GM12878 (cell line): ENCODE data around the gene ZKSCAN8. TPM values are rescaled to one million over a fixed set of nuclear protein-coding genes. Genes with fewer than 3 reads are reported as not detected.

Source experiments
- ATAC-seq: fragments of 200-7000 bp; cut with Tn5 transposase; 3 replicates; pipeline ENCODE4 v1.9.1; 2020; ENCODE audit warnings: mild to moderate bottlenecking, moderate library complexity
- BruUV-seq: library from RNA; stranded (reverse); fragments of 400-500 nt; replicated peaks from 2 replicates; lab custom pipeline; 2021; lab: Mats Ljungman, UMichigan
- CTCF ChIA-PET: fragments of 300-600 bp; sonication (Branson Sonifier 250); formaldehyde crosslinking; extraction: SDS; loops from one replicate; lab custom pipeline; 2021; ENCODE audit warnings: inconsistent platforms; lab: Yijun Ruan, JAX
- POLR2A ChIA-PET: fragments of 350-600 bp; formaldehyde crosslinking; extraction: SDS; loops from one replicate; lab custom pipeline; 2021; ENCODE audit warnings: inconsistent platforms; lab: Charles Lee
- RAD21 ChIA-PET: fragments of 300-600 bp; sonication (Branson Sonifier 250); formaldehyde crosslinking; loops from one replicate; lab custom pipeline; 2023; ENCODE audit warnings: antibody characterized with exemption; ENCODE audit not compliant: unreplicated experiment; lab: Charles Lee
- SMC1A ChIA-PET: fragments of 300-600 bp; sonication (Branson Sonifier 250); formaldehyde crosslinking; loops from one replicate; lab custom pipeline; 2023; ENCODE audit not compliant: unreplicated experiment, uncharacterized antibody; lab: Charles Lee
- DNase-seq: peaks from one replicate; pipeline ENCODE4 v3.0.0-alpha.2; 2011; ENCODE audit warnings: low read depth, low spot score
- FAIRE-seq: peaks from 3 replicates; lab custom pipeline; 2011; peaks lifted over from hg19 to GRCh38; lab: Jason Lieb, UNC
- H2AFZ ChIP-seq: 2 replicates; pipeline ENCODE4 v1.6.0; 2011; ENCODE audit warnings: low read depth, low read length, control low read depth; ENCODE audit not compliant: control insufficient read depth
- H3K27ac ChIP-seq: 2 replicates; pipeline ENCODE4 v1.5.1; 2011; ENCODE audit warnings: control low read depth; ENCODE audit not compliant: control insufficient read depth, insufficient read depth
- H3K27me3 ChIP-seq, 2 experiments: replicated peaks in 1 of 2; 2 replicates each; pipeline versions ENCODE4 v1.6.0 to v1.6.1; 2011; ENCODE audit warnings: low read length in 1 of 2; ENCODE audit not compliant: control insufficient read depth in 2 of 2, insufficient read depth in 2 of 2
- H3K36me3 ChIP-seq, 2 experiments: 2 replicates each; pipeline ENCODE4 v1.5.1; 2011; ENCODE audit warnings: low read length in 1 of 2; ENCODE audit not compliant: control insufficient read depth in 2 of 2, insufficient read depth in 2 of 2
- H3K4me1 ChIP-seq: 2 replicates; pipeline ENCODE4 v1.6.1; 2011; ENCODE audit warnings: mild to moderate bottlenecking, low read length, moderate library complexity, mixed read lengths; ENCODE audit not compliant: control insufficient read depth, insufficient read depth
- H3K4me2 ChIP-seq: 2 replicates; pipeline ENCODE4 v1.6.0; 2011; ENCODE audit warnings: control low read depth; ENCODE audit not compliant: control insufficient read depth, insufficient read depth
- H3K4me3 ChIP-seq: fragments of 200-600 bp; sonication (generic); 2 replicates; pipeline ENCODE4 v1.5.1; 2016
- H3K79me2 ChIP-seq: 2 replicates; pipeline ENCODE4 v1.6.0; 2011; ENCODE audit warnings: low read length; ENCODE audit not compliant: control insufficient read depth, insufficient read depth
- H3K9ac ChIP-seq: 2 replicates; pipeline ENCODE4 v1.8.0; 2011; ENCODE audit warnings: low read length, control low read depth, mixed read lengths; ENCODE audit not compliant: control insufficient read depth, insufficient read depth
- H3K9me3 ChIP-seq: replicated peaks from 3 replicates; pipeline ENCODE4 v1.5.1; 2011; ENCODE audit warnings: mild to moderate bottlenecking, low read length; ENCODE audit not compliant: control insufficient read depth, insufficient read depth
- H4K20me1 ChIP-seq: 2 replicates; pipeline ENCODE4 v1.6.0; 2011; ENCODE audit not compliant: control insufficient read depth, insufficient read depth
- ASH2L ChIP-seq: fragments of 300-600, 200-600 bp; sonication (generic); IDR thresholded peaks from 2 replicates; pipeline ENCODE4 v1.6.1; 2017; ENCODE audit warnings: low read depth, mild to moderate bottlenecking, borderline replicate concordance
- BHLHE40 ChIP-seq, 2 experiments: fragments of 450-650 bp in 1 of 2; IDR thresholded peaks; 2 replicates each; pipeline ENCODE4 v1.6.1; 2011 to 2017; ENCODE audit warnings: low read depth in 2 of 2, borderline replicate concordance in 1 of 2, improper control_type of control experiment in 1 of 2, low read length in 1 of 2, mild to moderate bottlenecking in 1 of 2
- ELK1 ChIP-seq: IDR thresholded peaks from 2 replicates; pipeline ENCODE4 v1.6.1; 2012; ENCODE audit warnings: low read depth, low read length, improper control_type of control experiment
- EP300 ChIP-seq, 2 experiments: fragments of 150-350 bp in 1 of 2; IDR thresholded peaks; 2 replicates each; pipeline ENCODE4 v1.6.1; 2011 to 2012; ENCODE audit warnings: low read depth in 2 of 2, low read length in 2 of 2, borderline replicate concordance in 1 of 2, improper control_type of control experiment in 1 of 2, inconsistent platforms in 1 of 2; ENCODE audit not compliant: control insufficient read depth in 1 of 2
- HDGF ChIP-seq: fragments of 450-650 bp; IDR thresholded peaks from 2 replicates; pipeline ENCODE4 v1.6.1; 2016; ENCODE audit warnings: antibody characterized with exemption
- IKZF1 ChIP-seq: fragments of 450-650 bp; conservative IDR thresholded peaks from 2 replicates; pipeline ENCODE4 v1.6.1; 2017; ENCODE audit warnings: antibody characterized with exemption, mild to moderate bottlenecking
- IKZF2 ChIP-seq, 2 experiments: fragments of 450-650 bp; IDR thresholded peaks; 2 replicates each; pipeline ENCODE4 v1.6.1; 2017; ENCODE audit warnings: mild to moderate bottlenecking in 2 of 2, moderate library complexity in 2 of 2
- NBN ChIP-seq: fragments of 450-650 bp; IDR thresholded peaks from 2 replicates; pipeline ENCODE4 v1.6.1; 2016
- NKRF ChIP-seq: fragments of 450-650 bp; conservative IDR thresholded peaks from 2 replicates; pipeline ENCODE4 v1.6.1; 2017; ENCODE audit warnings: mild to moderate bottlenecking, moderate library complexity
- NR2C2 ChIP-seq: IDR thresholded peaks from 2 replicates; pipeline ENCODE4 v1.6.1; 2011; ENCODE audit warnings: borderline replicate concordance, low read depth; ENCODE audit not compliant: control insufficient read depth, insufficient read length
- PML ChIP-seq: IDR thresholded peaks from 2 replicates; pipeline ENCODE4 v1.6.1; 2012; ENCODE audit warnings: low read length, inconsistent platforms
- RELA ChIP-seq: fragments of 450-650 bp; IDR thresholded peaks from 2 replicates; pipeline ENCODE4 v1.8.0; 2014; ENCODE audit warnings: borderline replicate concordance; ENCODE audit not compliant: partially characterized antibody
- SIX5 ChIP-seq: IDR thresholded peaks from 2 replicates; pipeline ENCODE4 v1.6.1; 2011; ENCODE audit warnings: mild to moderate bottlenecking, low read depth, low read length, moderate library complexity; ENCODE audit not compliant: severe bottlenecking
- SRF ChIP-seq, 2 experiments: IDR thresholded peaks; 2 replicates each; pipeline ENCODE4 v1.6.1; 2011; ENCODE audit warnings: low read depth in 2 of 2, low read length in 2 of 2, mild to moderate bottlenecking in 1 of 2, moderate library complexity in 1 of 2
- YY1 ChIP-seq: IDR thresholded peaks from 2 replicates; pipeline ENCODE4 v1.6.1; 2011; ENCODE audit warnings: low read depth, mild to moderate bottlenecking, low read length
- WGBS: methylation state at CpG from one replicate; pipeline ENCODE4 v1.1.6; 2016; ENCODE audit warnings: low lambda C conversion rate; ENCODE audit not compliant: insufficient replicate concordance, insufficient coverage; ENCODE audit errors: missing lambda C conversion rate; 5-methylcytosine and 5-hydroxymethylcytosine counted together
- in situ Hi-C: fragments of 300-500 bp; cut with MboI; formaldehyde crosslinking; loops from 9 replicates; pipeline ENCODE4 v1.14.3; 2018; ENCODE audit warnings: mixed read lengths
- intact Hi-C: fragments of 100-400 bp; cut with micrococcal nuclease; formaldehyde crosslinking; loops from one replicate; pipeline ENCODE4 v1.14.2; 2022; ENCODE audit not compliant: unreplicated experiment
- polyA plus RNA-seq, 11 experiments: library from polyadenylated mRNA; depleted of rRNA in 4 of 11; unstranded in 6 of 11; stranded (reverse) in 5 of 11; fragments of >200 nt; fragmentation: Nextera tagmentation in 4 of 11; fragmentation: Illumina TruSeq in 1 of 11; extraction: Ambion mirVana in 4 of 11; extraction: Trizol in 1 of 11; gene quantifications; 1 replicate in 1 of 11; 2 replicates in 10 of 11; pipeline versions ENCODE4 v1.2.1 to v1.2.3, GENCODE V29; 2011 to 2016; ENCODE audit warnings: inconsistent platforms in 2 of 11, missing spikeins in 2 of 11, low read depth in 1 of 11
- total RNA-seq, 4 experiments: library from RNA; depleted of rRNA in 3 of 4; stranded (reverse); fragments of >200 nt in 3 of 4; fragmentation: Illumina TruSeq in 1 of 4; extraction: Trizol in 1 of 4; gene quantifications; 2 replicates each; pipeline versions ENCODE4 v1.2.1 to v1.2.3, GENCODE V29; 2013 to 2021

The ZKSCAN8 gene
- total and polyA plus RNA-seq, 10 of the 15 experiments (the other 5 are each of a cell fraction or from before 2014, with no cell fraction given), result 1.0 to 17.9 (median 8.7) TPM

GRCh38 chr6:28136585-28137504, 4.8 kb upstream of the ZKSCAN8 start (continued):
- TF ChIP-seq IKZF1, result peak; percentile 90
- 0 out of 2 replicates have a peak, but pooled peaks have one; percentile 49 for TF ChIP-seq ASH2L
- peak; percentile 61 for TF ChIP-seq SIX5
- TF ChIP-seq NBN, result 0 out of 2 replicates have a peak, but pooled peaks have one; percentile 83
- TF ChIP-seq ELK1, result peak; percentile 77
- peak; percentile 69; the same call in 1 of the 2 replicates for TF ChIP-seq PML

- peaks cover 46% of the 10 kb centered on the region for H3K79me2 ChIP-seq
- ChIA-PET SMC1A (interaction anchor here (1.0 to 2.3 kb wide), 8 partner anchors 10 to 219 kb away, joined by 3 to 8 read pairs (median 4); partner anchors contain the start of gene ZKSCAN4), POLR2A (interaction anchor here (1.0 kb wide), 2 partner anchors 15 to 33 kb away, joined by 3 to 5 read pairs; no protein-coding TSS in a partner anchor)
- TF ChIP-seq SRF (IDR thresholded peaks at IDR 0.05; ENCODE audit: low read depth in 2 of 2, low read length in 2 of 2) (no peak), RELA (peak; percentile 96), EP300 (IDR thresholded peaks at IDR 0.05; ENCODE audit: borderline replicate concordance in 1 of 2, control insufficient read depth in 1 of 2, low read depth in 2 of 2, low read length in 2 of 2) (peak in 1 of 2 experiments; percentile 46; a peak in 1 of 4 replicates), NR2C2 (no peak), HDGF (no peak), NKRF (no peak), BHLHE40 (IDR thresholded peaks at IDR 0.05; ENCODE audit: borderline replicate concordance in 1 of 2, low read depth in 2 of 2, low read length in 1 of 2) (peak in 1 of 2 experiments; percentile 62; a peak in 1 of 4 replicates), YY1 (no peak), IKZF2 (IDR thresholded peaks at IDR 0.05) (peak; percentile 75), NBN (peak; percentile 31; the same call in 1 of the 2 replicates)
These were observed 4.1 kb upstream of the ZKSCAN8 start for GRCh38 chr6:28137505-28137981.

More at GRCh38 chr6:28137505-28137981, 4.1 kb upstream of the ZKSCAN8 start:
- peak; percentile 55 for ATAC-seq
- RAD21 ChIA-PET, result interaction anchor here (0.8 to 3.1 kb wide), 6 partner anchors 25 to 245 kb away, joined by 3 to 11 read pairs (median 4); partner anchors contain the start of genes ZKSCAN4, ZSCAN26 and ZSCAN31
- peak; percentile 62 for DNase-seq
- Histone ChIP-seq H4K20me1 (no peaks in the 10 kb centered on the region), H3K27me3 (no peaks in the 10 kb centered on the region), H3K4me1 (peaks cover 20% of the 10 kb centered on the region), H3K9ac (peak overlapping the region; percentile 97), H3K27ac (peak overlapping the region; percentile 92), H3K4me3 (peak overlapping the region; percentile 88), H3K36me3 (no peaks in the 10 kb centered on the region; a peak in 1 of 4 replicates), H2AFZ (peak overlapping the region; percentile 91), H3K9me3 (no peaks in the 10 kb centered on the region), H3K4me2 (peak overlapping the region; percentile 89)
- no peak for FAIRE-seq
- no TSS peak for BruUV-seq
- intact Hi-C loops (loop anchor here (1.0 to 10.0 kb wide), 5 partner anchors 57 to 303 kb away; partner anchors contain the start of genes ZKSCAN4, ZNF165 and ZSCAN12), in situ Hi-C loops (no loop called here)
- WGBS, result 1% methylated on average over 6 of the region's 6 CpGs
- CTCF ChIA-PET, result interaction anchor here (1.2 to 2.3 kb wide), 5 partner anchors 13 to 218 kb away, joined by 3 to 16 read pairs (median 6); partner anchors contain the start of genes ZKSCAN4 and ZSCAN16
